Caki2 (cell line): ENCODE results near the gene APOA1. TPM values are rescaled to one million over a fixed set of nuclear protein-coding genes. Genes with fewer than 3 reads are reported as not detected.

Source experiments
- total RNA-seq: library from RNA; depleted of rRNA; stranded (reverse); fragments of >200 nt; shearing (Covaris generic); gene quantifications from 2 replicates; pipeline ENCODE4 v1.2.3, GENCODE V29; 2014; ENCODE audit warnings: low replicate concordance; rRNA removed

Gene APOA1
- total RNA-seq, 1 experiment from 2014 or later = not detected

Other genes with a start within 250 kb of the APOA1 start
- 18.1 and 27.3 TPM in 2 replicates for gene BUD13, start 64.6 kb downstream of the APOA1 start, total RNA-seq
- gene ZPR1, start 49.6 kb downstream of the APOA1 start, total RNA-seq = 56.4 and 85.8 TPM in 2 replicates
- gene APOA5, start 45.7 kb downstream of the APOA1 start, total RNA-seq = not detected in 2 replicates
- gene APOA4, start 14.3 kb downstream of the APOA1 start, total RNA-seq = not detected in 2 replicates
- gene APOC3, start 7.7 kb downstream of the APOA1 start, total RNA-seq = not detected in 2 replicates